Inflammatory macrophage treated with lipopolysaccharide for 4 hours (primary cell): ENCODE data around the gene MRGPRG.

Experiments
- DNase-seq: peaks from one replicate; pipeline ENCODE4 v3.0.0-alpha.2; 2020

The MRGPRG gene

GRCh38 chr11:3194016-3194816, 24.4 kb downstream of the MRGPRG start:
- DNase-seq: no peak

GRCh38 chr11:3193373-3194015, 25.1 kb downstream of the MRGPRG start:
- no peak for DNase-seq

- DNase-seq: no peak
These were observed 25.9 kb downstream of the MRGPRG start for GRCh38 chr11:3192511-3193372.

- DNase-seq: no peak
These were observed 26.9 kb downstream of the MRGPRG start for GRCh38 chr11:3191586-3192324.

- DNase-seq: no peak
These were observed 28.0 kb downstream of the MRGPRG start for GRCh38 chr11:3190600-3190999.

- DNase-seq: no peak
These were observed 28.6 kb downstream of the MRGPRG start for GRCh38 chr11:3189886-3190583.

GRCh38 chr11:3189196-3189843, 29.3 kb downstream of the MRGPRG start:
- DNase-seq: no peak

GRCh38 chr11:3188496-3189195, 30.0 kb downstream of the MRGPRG start:
- DNase-seq: no peak

- DNase-seq: no peak
These were observed 32.3 kb downstream of the MRGPRG start for GRCh38 chr11:3186166-3186953.

GRCh38 chr11:3184732-3185347, 33.8 kb downstream of the MRGPRG start:
- no peak for DNase-seq

GRCh38 chr11:3183523-3183922, 35.1 kb downstream of the MRGPRG start:
- no peak for DNase-seq

- DNase-seq: no peak
These were observed 36.2 kb downstream of the MRGPRG start for GRCh38 chr11:3182462-3182852.

- DNase-seq: no peak
These were observed 36.7 kb downstream of the MRGPRG start for GRCh38 chr11:3181725-3182461.

GRCh38 chr11:3180869-3181268, 37.7 kb downstream of the MRGPRG start:
- DNase-seq: no peak

- DNase-seq: no peak
These were observed 40.3 kb downstream of the MRGPRG start for GRCh38 chr11:3178349-3178748.

GRCh38 chr11:3177931-3178330, 40.7 kb downstream of the MRGPRG start:
- DNase-seq: peak; percentile 77

GRCh38 chr11:3176487-3176886, 42.1 kb downstream of the MRGPRG start:
- DNase-seq: no peak

GRCh38 chr11:3175194-3175593, 43.4 kb downstream of the MRGPRG start:
- DNase-seq: no peak

GRCh38 chr11:3174387-3174786, 44.2 kb downstream of the MRGPRG start:
- no peak for DNase-seq
